Keratinocyte (primary cell): Measurements from ENCODE around the gene DLX3. TPM values are rescaled to one million over a fixed set of nuclear protein-coding genes. Genes with fewer than 3 reads are reported as not detected.

Experiments
- DNase-seq: peaks from one replicate; pipeline ENCODE4 v3.0.0-alpha.2; 2011; ENCODE audit warnings: low read depth, missing footprints, low spot score
- FAIRE-seq: peaks from 2 replicates; lab custom pipeline; 2011; peaks lifted over from hg19 to GRCh38; lab: Jason Lieb, UNC
- H2AFZ ChIP-seq: 2 replicates; pipeline ENCODE4 v1.6.0; 2012; ENCODE audit warnings: low read length, control low read depth, inconsistent platforms; ENCODE audit not compliant: control insufficient read depth
- H3K27ac ChIP-seq: 2 replicates; pipeline ENCODE4 v1.5.1; 2011; ENCODE audit warnings: low read length; ENCODE audit not compliant: control insufficient read depth, insufficient read depth
- H3K27me3 ChIP-seq: 3 replicates; pipeline ENCODE4 v1.6.0; 2011; ENCODE audit warnings: low read length; ENCODE audit not compliant: control insufficient read depth, insufficient read depth; ENCODE audit errors: extremely low read depth
- H3K36me3 ChIP-seq, 2 experiments: 2 replicates in 1 of 2; 3 replicates in 1 of 2; pipeline ENCODE4 v1.5.1; 2011; ENCODE audit warnings: low read length in 2 of 2, mild to moderate bottlenecking in 1 of 2; ENCODE audit not compliant: control insufficient read depth in 2 of 2, insufficient read depth in 2 of 2; ENCODE audit errors: extremely low read depth in 1 of 2
- H3K4me1 ChIP-seq: 3 replicates; pipeline ENCODE4 v1.5.1; 2011; ENCODE audit warnings: low read length; ENCODE audit not compliant: control insufficient read depth, insufficient read depth; ENCODE audit errors: extremely low read depth
- H3K4me2 ChIP-seq: 3 replicates; pipeline ENCODE4 v1.6.0; 2011; ENCODE audit warnings: low read depth, low read length; ENCODE audit not compliant: control insufficient read depth, insufficient read depth; ENCODE audit errors: extremely low read depth
- H3K4me3 ChIP-seq, 3 experiments: fragments of 200-600 bp in 1 of 3; sonication (generic) in 1 of 3; 2 replicates in 2 of 3; 3 replicates in 1 of 3; pipeline ENCODE4 v1.5.1; 2011 to 2016; ENCODE audit warnings: low read length in 3 of 3, mild to moderate bottlenecking in 3 of 3, control low read depth in 2 of 3, inconsistent platforms in 1 of 3, low read depth in 1 of 3, mixed read lengths in 1 of 3, mixed run types in 1 of 3, moderate library complexity in 1 of 3; ENCODE audit not compliant: control insufficient read depth in 2 of 3, insufficient read depth in 2 of 3; ENCODE audit errors: extremely low read depth in 1 of 3
- H3K79me2 ChIP-seq: 2 replicates; pipeline ENCODE4 v1.6.0; 2012; ENCODE audit warnings: low read length; ENCODE audit not compliant: control insufficient read depth, insufficient read depth
- H3K9ac ChIP-seq: 3 replicates; pipeline ENCODE4 v1.6.0; 2011; ENCODE audit warnings: low read length; ENCODE audit not compliant: control insufficient read depth, insufficient read depth; ENCODE audit errors: extremely low read depth
- H3K9me1 ChIP-seq: 3 replicates; pipeline ENCODE4 v1.6.0; 2011; ENCODE audit warnings: low read length; ENCODE audit not compliant: control insufficient read depth, insufficient read depth; ENCODE audit errors: extremely low read depth
- H3K9me3 ChIP-seq: 2 replicates; pipeline ENCODE4 v1.5.1; 2012; ENCODE audit warnings: low read depth, low read length; ENCODE audit not compliant: control insufficient read depth
- H4K20me1 ChIP-seq: 3 replicates; pipeline ENCODE4 v1.6.0; 2011; ENCODE audit warnings: low read length; ENCODE audit not compliant: control insufficient read depth, insufficient read depth; ENCODE audit errors: extremely low read depth
- CTCF ChIP-seq, 3 experiments: IDR thresholded peaks in 1 of 3; conservative IDR thresholded peaks in 1 of 3; optimal IDR thresholded peaks in 1 of 3; 2 replicates in 2 of 3; 3 replicates in 1 of 3; pipeline versions ENCODE3 to v1.5.1; 2011; ENCODE audit warnings: low read length in 3 of 3, mild to moderate bottlenecking in 3 of 3, moderate library complexity in 2 of 3, control low read depth in 1 of 3, inconsistent platforms in 1 of 3; ENCODE audit not compliant: insufficient read depth in 2 of 3; ENCODE audit errors: extremely low read depth in 1 of 3
- EZH2 ChIP-seq: IDR thresholded peaks from one replicate; pipeline ENCODE4 v1.6.1; 2012; ENCODE audit warnings: inconsistent platforms, mild to moderate bottlenecking, low read length, moderate library complexity
- dilution Hi-C: fragments of 300-500 bp; cut with MboI; formaldehyde crosslinking; loops from one replicate; pipeline ENCODE4 v1.7.0; 2020; ENCODE audit warnings: low sequenced_read_pairs; ENCODE audit not compliant: extremely low pct_ligation_motif_present
- polyA minus RNA-seq, 3 experiments: library from RNA; depleted of rRNA, polyadenylated mRNA; stranded (reverse); fragments of >200 nt; gene quantifications; 1 replicate in 1 of 3; 2 replicates in 1 of 3; 3 replicates in 1 of 3; pipeline ENCODE4 v1.2.3, GENCODE V29; 2011
- polyA plus RNA-seq, 5 experiments: library from polyadenylated mRNA; depleted of rRNA in 3 of 5; stranded (reverse) in 3 of 5; stranded (forward) in 1 of 5; unstranded in 1 of 5; fragments of >200 nt; gene quantifications; 1 replicate in 1 of 5; 2 replicates in 3 of 5; 3 replicates in 1 of 5; pipeline versions ENCODE4 v1.2.1 to v1.2.3, GENCODE V29; 2011 to 2012; ENCODE audit warnings: missing spikeins in 2 of 5, low read depth in 1 of 5, low replicate concordance in 1 of 5

DLX3 gene
- 0.62 to 0.81 TPM (median 0.72 TPM) in 3 replicates for polyA plus RNA-seq
- 8.7 TPM for polyA plus RNA-seq (2011; ENCODE audit: low read depth)
- polyA plus RNA-seq (2011; cell fraction: cytosol; rRNA removed) = 0.97 and 1.3 TPM in 2 replicates
- 2.3 and 3.3 TPM in 2 replicates for polyA plus RNA-seq (2011; cell fraction: nucleus; rRNA removed)
- polyA plus RNA-seq (2012; ENCODE audit: low replicate concordance) = 1.6 and 17.5 TPM in 2 replicates
- 0.64 to 1.8 TPM (median 1.0 TPM) in 3 replicates for polyA minus RNA-seq
- 2.1 TPM for polyA minus RNA-seq (2011; cell fraction: cytosol; rRNA and poly(A)+ RNA removed)
- 1.1 and 1.3 TPM in 2 replicates for polyA minus RNA-seq (2011; cell fraction: nucleus; rRNA and poly(A)+ RNA removed)

GRCh38 chr17:49995055-49995738, at the start of gene DLX3:
Gene DLX3, minus strand, starts transcription at chr17:49995224. Its CDS starts 226 bp downstream, at chr17:49994998.
- FAIRE-seq (peak; percentile 23), DNase-seq (peak; percentile 65)
- Histone ChIP-seq H3K27ac (no peak within 1 kb of the TSS), H2AFZ (peak within 1 kb of the TSS; percentile 74), H3K4me3 (peak within 1 kb of the TSS; percentile 48 to 71 (median 63)), H3K4me2 (peak within 1 kb of the TSS; percentile 92), H3K4me1 (peaks cover 37% of the 10 kb centered on the region), H3K27me3 (peaks cover 35% of the 10 kb centered on the region), H4K20me1 (no peaks in the 10 kb centered on the region), H3K9me3 (no peaks in the 10 kb centered on the region), H3K9ac (peak within 1 kb of the TSS; percentile 52), H3K36me3 (peaks cover 0 to 2% of the 10 kb centered on the region in 2 experiments), H3K79me2 (no peaks in the 10 kb centered on the region), H3K9me1 (no peaks in the 10 kb centered on the region)
- dilution Hi-C loops = loop anchor here (10.0 kb wide), 1 partner anchor 110 kb away; no protein-coding TSS in a partner anchor
- TF ChIP-seq EZH2 (no peak), CTCF (optimal IDR thresholded peaks at IDR 0.05 in 1 of 3, IDR thresholded peaks at IDR 0.05 in 1 of 3, conservative IDR thresholded peaks at IDR 0.05 in 1 of 3; ENCODE audit: extremely low read depth in 1 of 3, insufficient read depth in 2 of 3, low read length in 3 of 3) (no peak)

GRCh38 chr17:50044483-50044882, 49.5 kb upstream of the DLX3 start:
- H3K27me3 ChIP-seq = no peaks in the 10 kb centered on the region
- H2AFZ ChIP-seq = no peak overlapping the region
- dilution Hi-C loops = no loop called here
- TF ChIP-seq EZH2 (no peak), CTCF (optimal IDR thresholded peaks at IDR 0.05 in 1 of 3, IDR thresholded peaks at IDR 0.05 in 1 of 3, conservative IDR thresholded peaks at IDR 0.05 in 1 of 3; ENCODE audit: extremely low read depth in 1 of 3, insufficient read depth in 2 of 3, low read length in 3 of 3) (no peak)
- no peak overlapping the region for H3K4me3 ChIP-seq
- H3K27ac ChIP-seq = no peak overlapping the region
- no peaks in the 10 kb centered on the region for H4K20me1 ChIP-seq
- DNase-seq (no peak), FAIRE-seq (no peak)
- no peaks in the 10 kb centered on the region for H3K79me2 ChIP-seq
- H3K4me2 ChIP-seq = no peak overlapping the region
- H3K36me3 ChIP-seq = no peaks in the 10 kb centered on the region
- peaks cover 2% of the 10 kb centered on the region for H3K9me1 ChIP-seq
- H3K4me1 ChIP-seq = peaks cover 50% of the 10 kb centered on the region
- H3K9me3 ChIP-seq = no peaks in the 10 kb centered on the region
- H3K9ac ChIP-seq = no peak overlapping the region
